Naive thymus-derived CD4-positive, alpha-beta T cell (primary cell): ENCODE measurements around the gene ZCCHC4. TPM values are rescaled to one million over a fixed set of nuclear protein-coding genes. Genes with fewer than 3 reads are reported as not detected.

Experiments
- ATAC-seq: fragments of 150-1000 bp; cut with Tn5 transposase; 2 replicates; pipeline ENCODE4 v1.10.0; 2021; ENCODE audit warnings: mild to moderate bottlenecking, moderate library complexity
- CTCF ChIA-PET: fragments of 350-600 bp; sonication (Branson Sonifier 250); formaldehyde crosslinking; loops from one replicate; lab custom pipeline; 2021; ENCODE audit warnings: antibody characterized with exemption; lab: Charles Lee
- POLR2A ChIA-PET: fragments of 350-600 bp; sonication (Branson Sonifier 250); formaldehyde crosslinking; loops from one replicate; lab custom pipeline; 2021; ENCODE audit warnings: antibody characterized with exemption, inconsistent platforms; lab: Charles Lee
- DNase-seq, 9 donors: peaks; one replicate each; pipeline versions ENCODE4 v3.0.0 to v3.0.0-alpha.2; 2020 to 2022; ENCODE audit warnings: mixed read lengths in 1 of 9
- H3K27ac ChIP-seq: one replicate; pipeline ENCODE4 v1.7.0; 2013; ENCODE audit warnings: mild to moderate bottlenecking, low read depth, low read length, moderate library complexity
- H3K27me3 ChIP-seq, 2 donors: one replicate each; pipeline ENCODE4 v1.7.0; 2013; ENCODE audit warnings: low read length in 2 of 2, mild to moderate bottlenecking in 2 of 2, moderate library complexity in 2 of 2; ENCODE audit not compliant: control insufficient read depth in 2 of 2, insufficient read depth in 2 of 2
- H3K36me3 ChIP-seq, 3 experiments: 1 replicate in 2 of 3; 2 replicates in 1 of 3; pipeline ENCODE4 v1.7.0; 2013; ENCODE audit warnings: low read length in 3 of 3, mild to moderate bottlenecking in 3 of 3, moderate library complexity in 1 of 3; ENCODE audit not compliant: insufficient read depth in 3 of 3, control insufficient read depth in 2 of 3
- H3K4me1 ChIP-seq, 2 donors: one replicate each; pipeline ENCODE4 v1.7.0; 2013; ENCODE audit warnings: low read length in 2 of 2, mild to moderate bottlenecking in 2 of 2, moderate library complexity in 1 of 2; ENCODE audit not compliant: control insufficient read depth in 2 of 2, insufficient read depth in 2 of 2
- H3K4me3 ChIP-seq: 2 replicates; pipeline ENCODE4 v1.7.0; 2013; ENCODE audit warnings: mild to moderate bottlenecking, low read length
- H3K9me3 ChIP-seq, 3 experiments: 1 replicate in 2 of 3; 2 replicates in 1 of 3; pipeline ENCODE4 v1.7.0; 2013; ENCODE audit warnings: low read length in 3 of 3; ENCODE audit not compliant: control insufficient read depth in 2 of 3
- H3K27ac Mint-ChIP-seq, 9 donors: one replicate each; pipeline ENCODE4 v1.8.0; 2020 to 2022; ENCODE audit warnings: mixed read lengths in 9 of 9, mild to moderate bottlenecking in 8 of 9, moderate library complexity in 5 of 9, inconsistent platforms in 2 of 9
- H3K27me3 Mint-ChIP-seq, 5 donors: one replicate each; pipeline ENCODE4 v1.8.0; 2021 to 2022; ENCODE audit warnings: mixed read lengths in 5 of 5, mild to moderate bottlenecking in 1 of 5
- H3K36me3 Mint-ChIP-seq, 5 donors: one replicate each; pipeline ENCODE4 v1.8.0; 2020 to 2022; ENCODE audit warnings: mixed read lengths in 5 of 5, mild to moderate bottlenecking in 3 of 5, inconsistent platforms in 1 of 5
- H3K4me1 Mint-ChIP-seq, 7 donors: one replicate each; pipeline ENCODE4 v1.8.0; 2020 to 2022; ENCODE audit warnings: mixed read lengths in 7 of 7, mild to moderate bottlenecking in 3 of 7, inconsistent platforms in 1 of 7
- H3K4me3 Mint-ChIP-seq, 10 donors: one replicate each; pipeline ENCODE4 v1.8.0; 2020 to 2022; ENCODE audit warnings: mild to moderate bottlenecking in 10 of 10, mixed read lengths in 10 of 10, moderate library complexity in 6 of 10, inconsistent platforms in 2 of 10
- H3K9me3 Mint-ChIP-seq, 11 donors: one replicate each; pipeline ENCODE4 v1.8.0; 2020 to 2022; ENCODE audit warnings: mixed read lengths in 11 of 11, mild to moderate bottlenecking in 4 of 11, inconsistent platforms in 1 of 11, moderate library complexity in 1 of 11
- intact Hi-C, 2 donors: fragments of 100-400 bp; cut with micrococcal nuclease; formaldehyde crosslinking; loops; one replicate each; pipeline ENCODE4 v1.15.1; 2023
- polyA plus RNA-seq, 2 donors: library from polyadenylated mRNA; unstranded; fragments of 300-500 nt; fragmentation: Illumina TruSeq; gene quantifications; one replicate each; pipeline ENCODE4 v1.2.3, GENCODE V29; 2021
- total RNA-seq, 6 experiments: library from RNA in 5 of 6; stranded (reverse) in 5 of 6; gene quantifications; 1 replicate in 5 of 6; 2 replicates in 1 of 6; pipeline ENCODE4 v1.2.3 and lab custom pipeline; 2021 to 2026

The ZCCHC4 gene
- total and polyA plus RNA-seq, 7 experiments from 2014 or later, result 9.5 to 15.5 (median 13.6) TPM

GRCh38 chr4:25306518-25307057, 6.0 kb upstream of the ZCCHC4 start:
- Mint-ChIP-seq H3K4me1 (peaks cover 0 to 10% (median 0%) of the 10 kb centered on the region in 7 donors), H3K36me3 (no peaks in the 10 kb centered on the region), H3K4me3 (no peak overlapping the region), H3K27ac (no peak overlapping the region), H3K9me3 (peaks cover 0 to 1% (median 0%) of the 10 kb centered on the region in 11 donors), H3K27me3 (peaks cover 4 to 15% (median 7%) of the 10 kb centered on the region in 5 donors)
- Histone ChIP-seq H3K36me3 (no peaks in the 10 kb centered on the region), H3K9me3 (no peaks in the 10 kb centered on the region), H3K27ac (no peak overlapping the region), H3K27me3 (no peaks in the 10 kb centered on the region), H3K4me3 (no peak overlapping the region), H3K4me1 (no peaks in the 10 kb centered on the region)
- POLR2A ChIA-PET, result no interaction called here
- CTCF ChIA-PET, result no interaction called here
- ATAC-seq, result no peak
- intact Hi-C loops, result no loop called here
- DNase-seq, result no peak

GRCh38 chr4:25307596-25307995, 5.0 kb upstream of the ZCCHC4 start:
- H3K27me3 ChIP-seq, result no peaks in the 10 kb centered on the region
- intact Hi-C loops, result no loop called here
- CTCF ChIA-PET, result no interaction called here

GRCh38 chr4:25308306-25308705, 4.3 kb upstream of the ZCCHC4 start:
- ATAC-seq (no peak), DNase-seq (no peak)
- POLR2A ChIA-PET, result no interaction called here
- intact Hi-C loops, result no loop called here
- Histone ChIP-seq H3K4me3 (no peak overlapping the region), H3K36me3 (no peaks in the 10 kb centered on the region), H3K9me3 (no peaks in the 10 kb centered on the region), H3K4me1 (peaks cover 2 to 4% of the 10 kb centered on the region in 2 donors), H3K27ac (no peak overlapping the region), H3K27me3 (no peaks in the 10 kb centered on the region)
- Mint-ChIP-seq H3K4me3 (no peak overlapping the region), H3K4me1 (peaks cover 6 to 18% (median 13%) of the 10 kb centered on the region in 7 donors), H3K27ac (peak overlapping the region in 1 of 9 donors; percentile 28), H3K9me3 (peaks cover 0 to under 1% (median 0%) of the 10 kb centered on the region in 11 donors), H3K36me3 (no peaks in the 10 kb centered on the region), H3K27me3 (peaks cover 4 to 12% (median 7%) of the 10 kb centered on the region in 5 donors)
- CTCF ChIA-PET, result no interaction called here

More at GRCh38 chr4:25307596-25307995, 5.0 kb upstream of the ZCCHC4 start:
- Histone ChIP-seq H3K4me1 (no peaks in the 10 kb centered on the region), H3K9me3 (no peaks in the 10 kb centered on the region), H3K36me3 (no peaks in the 10 kb centered on the region), H3K27ac (no peak overlapping the region), H3K4me3 (no peak overlapping the region)
- no peak overlapping the region for H3K27ac Mint-ChIP-seq
- no peak for DNase-seq
- peaks cover 4 to 15% (median 7%) of the 10 kb centered on the region in 7 donors for H3K4me1 Mint-ChIP-seq
- no peaks in the 10 kb centered on the region for H3K36me3 Mint-ChIP-seq
- peaks cover 0 to 1% (median 0%) of the 10 kb centered on the region in 11 donors for H3K9me3 Mint-ChIP-seq
- no peak for ATAC-seq
- peaks cover 4 to 15% (median 7%) of the 10 kb centered on the region in 5 donors for H3K27me3 Mint-ChIP-seq
- H3K4me3 Mint-ChIP-seq, result no peak overlapping the region
- POLR2A ChIA-PET, result no interaction called here

- Histone ChIP-seq H3K27me3 (no peaks in the 10 kb centered on the region), H3K9me3 (no peaks in the 10 kb centered on the region), H3K36me3 (no peaks in the 10 kb centered on the region), H3K4me3 (no peak overlapping the region), H3K4me1 (peaks cover 5 to 7% of the 10 kb centered on the region in 2 donors), H3K27ac (no peak overlapping the region)
- Mint-ChIP-seq H3K36me3 (no peaks in the 10 kb centered on the region), H3K27ac (no peak overlapping the region), H3K4me3 (no peak overlapping the region), H3K4me1 (peaks cover 8 to 23% (median 16%) of the 10 kb centered on the region in 7 donors), H3K9me3 (no peaks in the 10 kb centered on the region), H3K27me3 (peaks cover 4 to 10% (median 7%) of the 10 kb centered on the region in 5 donors)
- POLR2A ChIA-PET, result no interaction called here
- DNase-seq, result no peak
- ATAC-seq, result no peak
- intact Hi-C loops, result no loop called here
- CTCF ChIA-PET, result no interaction called here
Observed at GRCh38 chr4:25308761-25309160, 3.8 kb upstream of the ZCCHC4 start.

- H3K27ac ChIP-seq, result no peak overlapping the region
- peaks cover 8 to 30% (median 20%) of the 10 kb centered on the region in 7 donors for H3K4me1 Mint-ChIP-seq
- H3K36me3 ChIP-seq, result no peaks in the 10 kb centered on the region
- H3K27ac Mint-ChIP-seq, result peak overlapping the region in 1 of 9 donors; percentile 15
- H3K9me3 Mint-ChIP-seq, result no peaks in the 10 kb centered on the region
- ChIA-PET CTCF (interaction anchor here (0.6 to 0.8 kb wide), 2 partner anchors 116 to 306 kb away, joined by 3 read pairs; no protein-coding TSS in a partner anchor), POLR2A (no interaction called here)
- DNase-seq (no peak), ATAC-seq (no peak)
- H3K4me1 ChIP-seq, result peaks cover 5 to 7% of the 10 kb centered on the region in 2 donors
- no peak overlapping the region for H3K4me3 ChIP-seq
- H3K36me3 Mint-ChIP-seq, result peaks cover 0 to 3% (median 0%) of the 10 kb centered on the region in 5 donors
- intact Hi-C loops, result no loop called here
- peak overlapping the region in 1 of 10 donors; percentile 59 for H3K4me3 Mint-ChIP-seq
- no peaks in the 10 kb centered on the region for H3K27me3 ChIP-seq
- H3K27me3 Mint-ChIP-seq, result peaks cover 0 to 10% (median 4%) of the 10 kb centered on the region in 5 donors
- no peaks in the 10 kb centered on the region for H3K9me3 ChIP-seq
Observed at GRCh38 chr4:25310066-25310802, 2.3 kb upstream of the ZCCHC4 start.

- H3K4me1 ChIP-seq, result peaks cover 5 to 7% of the 10 kb centered on the region in 2 donors
- ChIA-PET POLR2A (interaction anchor here (3.0 kb wide), 1 partner anchor 77 kb away, joined by 31 read pairs; the partner anchor contains the start of gene PI4K2B), CTCF (interaction anchor here (0.8 kb wide), 1 partner anchor 117 kb away, joined by 3 read pairs; no protein-coding TSS in a partner anchor)
- Mint-ChIP-seq H3K36me3 (peaks cover 0 to 7% (median 0%) of the 10 kb centered on the region in 5 donors), H3K27me3 (peaks cover 0 to 10% (median 4%) of the 10 kb centered on the region in 5 donors), H3K4me1 (peaks cover 8 to 30% (median 22%) of the 10 kb centered on the region in 7 donors), H3K9me3 (no peaks in the 10 kb centered on the region), H3K27ac (peak overlapping the region in 1 of 9 donors; percentile 15), H3K4me3 (no peak overlapping the region)
- peaks cover 0 to under 1% (median 0%) of the 10 kb centered on the region in 3 experiments for H3K36me3 ChIP-seq
- DNase-seq (no peak), ATAC-seq (no peak)
- H3K27me3 ChIP-seq, result no peaks in the 10 kb centered on the region
- no peaks in the 10 kb centered on the region for H3K9me3 ChIP-seq
- H3K4me3 ChIP-seq, result no peak overlapping the region
- H3K27ac ChIP-seq, result no peak overlapping the region
- intact Hi-C loops, result no loop called here
Observed at GRCh38 chr4:25310803-25311166, 1.8 kb upstream of the ZCCHC4 start.
